ENCODE measurements around the gene NOLC1. TPM values are rescaled to one million over a fixed set of nuclear protein-coding genes. Genes with fewer than 3 reads are reported as not detected.

Gene NOLC1
- total and polyA plus RNA-seq, 10 of the 15 experiments (the other 5 are each of a cell fraction or from before 2014, with no cell fraction given), result 91.7 to 244 (median 128) TPM

DNA sequence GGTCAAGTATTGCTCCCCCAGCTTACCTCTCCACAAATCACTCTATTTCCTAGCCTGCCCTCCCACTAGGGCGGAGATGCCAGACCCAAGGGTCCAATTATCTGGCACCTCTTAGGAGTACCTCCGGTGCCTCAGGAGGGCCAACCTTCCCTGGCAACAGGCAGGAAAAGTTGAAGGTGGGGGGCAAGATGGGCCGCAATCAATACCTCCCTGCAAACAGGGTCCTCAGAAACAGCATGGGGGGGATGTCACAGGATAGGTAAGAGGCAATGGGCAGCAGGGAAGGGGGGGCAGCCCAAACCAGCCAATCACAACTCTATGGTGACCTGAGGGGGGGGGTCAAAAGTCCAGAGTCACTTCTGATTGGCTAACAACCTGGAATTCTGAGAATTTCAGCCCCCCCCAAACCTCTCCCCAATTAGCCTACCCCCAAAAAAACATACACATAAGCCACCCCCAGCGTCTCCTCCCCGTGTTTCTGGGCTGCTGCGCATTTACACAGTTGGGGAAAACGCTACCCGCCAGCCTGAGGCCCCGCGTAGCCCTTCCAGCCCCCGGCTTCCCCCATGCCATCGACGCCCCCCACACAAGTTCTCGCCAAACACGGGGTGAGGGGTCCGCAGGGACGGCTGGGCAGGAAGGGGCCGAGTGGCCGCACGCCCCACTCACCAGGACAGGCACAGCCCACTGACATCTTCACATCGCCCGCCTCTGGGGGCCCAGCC, 32.6 kb upstream of the NOLC1 start (continued):
- TF ChIP-seq PKNOX1 (IDR thresholded peaks at IDR 0.05) (peak; percentile 32; the same call in 1 of the 2 replicates), MXI1 (IDR thresholded peaks at IDR 0.05; ENCODE audit: low read depth, low read length) (0 out of 2 replicates have a peak, but pooled peaks have one; percentile 11), EP300 (IDR thresholded peaks at IDR 0.05; ENCODE audit: borderline replicate concordance in 1 of 2, control insufficient read depth in 1 of 2, low read depth in 2 of 2, low read length in 2 of 2) (no peak), SREBF1 (IDR thresholded peaks at IDR 0.05; ENCODE audit: low read length) (no peak)

DNA sequence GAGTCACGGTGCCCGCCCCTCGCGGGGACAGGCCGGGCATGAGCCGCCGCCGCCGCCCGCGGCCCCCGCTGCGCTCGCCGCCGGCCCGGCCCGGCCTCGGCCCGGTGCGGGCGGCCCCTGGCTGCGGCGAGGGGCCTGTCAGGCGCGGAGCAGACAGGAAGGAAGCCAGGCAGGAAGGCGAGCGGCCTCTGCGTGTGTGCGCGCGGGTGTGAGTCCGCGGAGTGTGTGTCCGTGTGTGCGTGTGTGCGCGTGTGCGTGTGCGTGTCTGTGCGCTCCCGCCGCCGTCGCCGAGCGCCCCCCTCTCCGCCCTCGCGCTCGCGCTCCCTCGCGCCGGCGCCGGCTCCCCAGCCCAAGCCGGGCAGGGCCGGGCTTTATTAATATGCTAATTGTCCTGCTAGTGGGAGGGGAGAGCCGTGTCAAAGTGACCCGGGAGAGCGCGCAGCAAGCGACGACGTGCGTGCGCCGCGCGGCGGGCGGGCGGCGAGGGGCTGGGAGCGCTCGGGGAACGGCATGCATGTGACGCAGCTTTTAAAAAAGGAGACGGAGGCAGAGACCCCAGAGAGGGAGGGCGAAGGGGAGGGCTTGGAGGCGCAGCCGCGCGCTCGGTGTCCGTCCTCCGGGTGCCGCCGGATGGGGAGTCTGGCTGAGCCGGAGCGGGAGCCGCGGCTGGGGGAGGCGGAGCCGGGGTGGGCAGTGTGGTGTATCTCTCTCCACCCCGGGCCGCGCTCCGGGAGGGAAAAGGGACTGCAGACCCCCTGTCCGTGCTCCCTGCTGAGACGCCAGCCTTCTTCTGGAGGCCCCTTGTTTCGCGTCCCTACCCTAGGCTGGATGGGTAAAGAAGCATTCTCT, 31.8 kb upstream of the NOLC1 start, which contains the start of gene LDB1:
TSS of gene LDB1 (minus strand) at position 227 of the 849 bp plus-strand sequence. CDS start 258 bp downstream, outside the sequence.
- peak within 1 kb of the TSS; percentile 98 for H3K4me3 ChIP-seq
- in situ Hi-C loops (cut with MboI), result no loop called here
- ChIA-PET POLR2A (interaction anchor here (0.6 kb wide), 1 partner anchor 131 kb away, joined by 3 read pairs; no protein-coding TSS in a partner anchor), CTCF (interaction anchor here (0.6 kb wide), 1 partner anchor 279 kb away, joined by 3 read pairs; no protein-coding TSS in a partner anchor), RAD21 (ENCODE audit: unreplicated experiment) (no interaction called here), SMC1A (ENCODE audit: uncharacterized antibody, unreplicated experiment) (no interaction called here)
- FAIRE-seq, result peak; percentile 73
- BruUV-seq (replicated peaks), result no TSS peak
- no peak for DNase-seq (ENCODE audit: low read depth, low spot score)
- H3K27me3 ChIP-seq (replicated peaks in 1 of 2; ENCODE audit: control insufficient read depth in 2 of 2, insufficient read depth in 2 of 2, low read length in 1 of 2), result no peaks in the 10 kb centered on the region
- peaks cover 47% of the 10 kb centered on the region for H3K79me2 ChIP-seq (ENCODE audit: control insufficient read depth, insufficient read depth, low read length)
- H3K27ac ChIP-seq (ENCODE audit: control insufficient read depth, insufficient read depth), result peak within 1 kb of the TSS; percentile 90
- H3K36me3 ChIP-seq (ENCODE audit: control insufficient read depth in 2 of 2, insufficient read depth in 2 of 2, low read length in 1 of 2), result no peaks in the 10 kb centered on the region; a peak in 1 of 4 replicates
- H3K4me2 ChIP-seq (ENCODE audit: control insufficient read depth, insufficient read depth), result peak within 1 kb of the TSS; percentile 99
- H3K9me3 ChIP-seq (replicated peaks; ENCODE audit: control insufficient read depth, insufficient read depth, low read length), result no peaks in the 10 kb centered on the region
- 1% methylated on average over 90 of the region's 104 CpGs for WGBS (ENCODE audit: insufficient coverage, insufficient replicate concordance, low lambda C conversion rate, missing lambda C conversion rate)
- intact Hi-C loops (cut with micrococcal nuclease; ENCODE audit: unreplicated experiment), result loop anchor here (1.0 kb wide), 1 partner anchor 12 kb away; no protein-coding TSS in a partner anchor
- peak within 1 kb of the TSS; percentile 88 for H3K9ac ChIP-seq (ENCODE audit: control insufficient read depth, insufficient read depth, low read length)
- peak within 1 kb of the TSS; percentile 91 for H2AFZ ChIP-seq (ENCODE audit: control insufficient read depth, low read depth, low read length)
- no peaks in the 10 kb centered on the region for H4K20me1 ChIP-seq (ENCODE audit: control insufficient read depth, insufficient read depth)
- peaks cover 44% of the 10 kb centered on the region for H3K4me1 ChIP-seq (ENCODE audit: control insufficient read depth, insufficient read depth, low read length)
- ATAC-seq, result peak; percentile 73
- TF ChIP-seq E4F1 (IDR thresholded peaks at IDR 0.05; ENCODE audit: borderline replicate concordance, partially characterized antibody) (no peak), ETV6 (conservative IDR thresholded peaks at IDR 0.05 in 1 of 2, IDR thresholded peaks at IDR 0.05 in 1 of 2; ENCODE audit: borderline replicate concordance in 1 of 2, low read depth in 1 of 2) (no peak; a peak in 1 of 4 replicates), SP1 (IDR thresholded peaks at IDR 0.05; ENCODE audit: low read depth, low read length) (no peak), NBN (IDR thresholded peaks at IDR 0.05) (peak; percentile 29; the same call in 1 of the 2 replicates), BACH1 (IDR thresholded peaks at IDR 0.05; ENCODE audit: borderline replicate concordance) (peak; percentile 72), ZSCAN29 (IDR thresholded peaks at IDR 0.05) (no peak), POLR2AphosphoS2 (IDR thresholded peaks at IDR 0.05; ENCODE audit: low read depth, low read length) (no peak), WRNIP1 (IDR thresholded peaks at IDR 0.05; ENCODE audit: borderline replicate concordance, low read depth, low read length) (no peak), IRF4 (IDR thresholded peaks at IDR 0.05; ENCODE audit: low read depth, low read length) (no peak), KLF5 (IDR thresholded peaks at IDR 0.05; ENCODE audit: partially characterized antibody) (no peak)
